OCI-LY3 (cell line): Measurements from ENCODE around the gene FLVCR1.
"Not testable (repeated sequence)": the region's sequence is repeated elsewhere in the genome, so short reads cannot be mapped to it uniquely, and the experiment has no call there.

ENCODE experiments used
- H2AFZ ChIP-seq: fragments of 200-600, 300-600 bp; shearing (Covaris generic); 2 replicates; pipeline ENCODE4 v1.6.0; 2014; ENCODE audit warnings: antibody characterized with exemption, low read depth, low read length
- H3K27ac ChIP-seq: fragments of 200-600, 300-600 bp; sonication (generic); 2 replicates; pipeline ENCODE4 v1.5.1; 2014; ENCODE audit warnings: mild to moderate bottlenecking, low read length, moderate library complexity, mixed read lengths
- H3K27me3 ChIP-seq: fragments of 200-600, 300-600 bp; sonication (generic); 2 replicates; pipeline ENCODE4 v1.6.1; 2014; ENCODE audit warnings: low read depth, low read length, mixed read lengths
- H3K36me3 ChIP-seq: fragments of 200-600, 300-600 bp; sonication (generic); replicated peaks from 2 replicates; pipeline ENCODE3; 2014; ENCODE audit warnings: low read depth, low read length, mixed read lengths
- H3K4me1 ChIP-seq: fragments of 300-600, 200-600 bp; sonication (generic); 2 replicates; pipeline ENCODE4 v1.6.1; 2014; ENCODE audit warnings: low read length, mixed read lengths
- H3K4me2 ChIP-seq: fragments of 200-600, 300-600 bp; sonication (generic); 2 replicates; pipeline ENCODE4 v1.6.1; 2014; ENCODE audit warnings: low read length, mixed read lengths
- H3K4me3 ChIP-seq: fragments of 300-600, 200-600 bp; sonication (generic); 2 replicates; pipeline ENCODE4 v1.5.1; 2014; ENCODE audit warnings: antibody characterized with exemption, mild to moderate bottlenecking, low read length, moderate library complexity
- H3K79me2 ChIP-seq: fragments of 300-600, 200-600 bp; shearing (Covaris generic); 2 replicates; pipeline ENCODE4 v1.6.1; 2014; ENCODE audit warnings: mild to moderate bottlenecking, low read length, mixed read lengths
- H3K9ac ChIP-seq: fragments of 300-600, 200-600 bp; shearing (Covaris generic); 2 replicates; pipeline ENCODE4 v1.6.0; 2014; ENCODE audit warnings: mild to moderate bottlenecking, low read length, moderate library complexity
- H3K9me3 ChIP-seq: fragments of 200-600, 300-600 bp; shearing (Covaris generic); 2 replicates; pipeline ENCODE4 v1.6.1; 2014; ENCODE audit warnings: low read length, mixed read lengths; ENCODE audit not compliant: insufficient read depth
- H4K20me1 ChIP-seq: fragments of 200-600, 300-600 bp; sonication (generic); 2 replicates; pipeline ENCODE4 v1.6.1; 2016; ENCODE audit warnings: low read length, mixed read lengths; ENCODE audit not compliant: insufficient read depth
- CTCF ChIP-seq: fragments of 200-600, 300-600 bp; sonication (generic); IDR thresholded peaks from 2 replicates; pipeline ENCODE4 v1.5.1; 2014; ENCODE audit warnings: antibody characterized with exemption, low read length, low read depth
- EZH2phosphoT487 ChIP-seq: fragments of 200-600 bp; shearing (Covaris generic); IDR thresholded peaks from 2 replicates; pipeline ENCODE4 v1.6.1; 2018; ENCODE audit warnings: antibody characterized with exemption, mixed run types, low read depth

The FLVCR1 gene

GRCh38 chr1:212901290-212901689, 43.2 kb downstream of the FLVCR1 start:
- no peak overlapping the region for H3K4me3 ChIP-seq
- no peak overlapping the region for H3K27ac ChIP-seq
- TF ChIP-seq CTCF (no peak), EZH2phosphoT487 (no peak)
- no peaks in the 10 kb centered on the region for H3K4me1 ChIP-seq
- H3K9me3 ChIP-seq = peaks cover 11% of the 10 kb centered on the region; the same call in 1 of the 2 replicates
- no peaks in the 10 kb centered on the region for H3K79me2 ChIP-seq
- no peak overlapping the region for H2AFZ ChIP-seq
- no peak overlapping the region for H3K9ac ChIP-seq
- H3K27me3 ChIP-seq = no peaks in the 10 kb centered on the region
- H3K4me2 ChIP-seq = no peak overlapping the region
- H4K20me1 ChIP-seq = no peaks in the 10 kb centered on the region
- peaks cover 50% of the 10 kb centered on the region for H3K36me3 ChIP-seq

- Histone ChIP-seq H3K27me3 (no peaks in the 10 kb centered on the region), H4K20me1 (no peaks in the 10 kb centered on the region), H3K4me2 (no peak overlapping the region), H3K79me2 (no peaks in the 10 kb centered on the region), H3K9ac (no peak overlapping the region), H3K4me3 (no peak overlapping the region), H2AFZ (no peak overlapping the region), H3K9me3 (peaks cover 11% of the 10 kb centered on the region; the same call in 1 of the 2 replicates), H3K27ac (no peak overlapping the region), H3K4me1 (no peaks in the 10 kb centered on the region), H3K36me3 (peaks cover 48% of the 10 kb centered on the region)
- no peak for TF ChIP-seq CTCF
- no peak for TF ChIP-seq EZH2phosphoT487
Measured at GRCh38 chr1:212902054-212902453, 44.0 kb downstream of the FLVCR1 start.

- Histone ChIP-seq H4K20me1 (no peaks in the 10 kb centered on the region), H3K27me3 (no peaks in the 10 kb centered on the region), H3K4me1 (no peaks in the 10 kb centered on the region), H3K36me3 (peaks cover 35% of the 10 kb centered on the region), H3K4me2 (no peak overlapping the region), H3K4me3 (no peak overlapping the region), H3K9me3 (peaks cover 11% of the 10 kb centered on the region; the same call in 1 of the 2 replicates), H2AFZ (no peak overlapping the region), H3K79me2 (no peaks in the 10 kb centered on the region), H3K27ac (no peak overlapping the region), H3K9ac (no peak overlapping the region)
- no peak for TF ChIP-seq CTCF
- TF ChIP-seq EZH2phosphoT487 = no peak
Measured at GRCh38 chr1:212903664-212904063, 45.6 kb downstream of the FLVCR1 start.

- H3K36me3 ChIP-seq, H3K4me3 ChIP-seq, H3K79me2 ChIP-seq, H3K4me2 ChIP-seq, H3K9me3 ChIP-seq, H3K4me1 ChIP-seq, H3K27ac ChIP-seq, H2AFZ ChIP-seq, H3K27me3 ChIP-seq, H3K9ac ChIP-seq, H4K20me1 ChIP-seq: not testable (repeated sequence)
Measured at GRCh38 chr1:212908071-212908470, 50.0 kb downstream of the FLVCR1 start.

GRCh38 chr1:212908971-212909370, 50.9 kb downstream of the FLVCR1 start:
- Histone ChIP-seq H3K4me1 (no peaks in the 10 kb centered on the region), H3K9me3 (no peaks in the 10 kb centered on the region), H3K4me2 (no peak overlapping the region), H3K9ac (no peak overlapping the region), H3K27me3 (no peaks in the 10 kb centered on the region), H4K20me1 (no peaks in the 10 kb centered on the region), H3K79me2 (no peaks in the 10 kb centered on the region), H3K4me3 (no peak overlapping the region), H2AFZ (no peak overlapping the region), H3K27ac (no peak overlapping the region), H3K36me3 (no peaks in the 10 kb centered on the region)
- TF ChIP-seq CTCF (no peak), EZH2phosphoT487 (no peak)
